ENCODE results near the gene SERPINA5.
"Not testable (repeated sequence)": the region's sequence is repeated elsewhere in the genome, so short reads cannot be mapped to it uniquely, and the experiment has no call there.

The SERPINA5 gene

GRCh38 chr14:94608966-94609365 lies 27.7 kb downstream of the SERPINA5 start:
- not testable (repeated sequence) for DNase-seq

GRCh38 chr14:94611179-94611578 lies 30.0 kb downstream of the SERPINA5 start:
- no peak for DNase-seq

GRCh38 chr14:94612174-94612573 lies 30.9 kb downstream of the SERPINA5 start, which contains the start of gene SERPINA3:
SERPINA3 (plus strand) TSS chr14:94612391; CDS start chr14:94614442, 2,051 bp downstream.
- no peak for DNase-seq

- DNase-seq, result no peak
Measured at GRCh38 chr14:94612580-94613554, 31.6 kb downstream of the SERPINA5 start.

- DNase-seq, result no peak
Measured at GRCh38 chr14:94613720-94614644, 32.8 kb downstream of the SERPINA5 start.

- DNase-seq, result no peak
Measured at GRCh38 chr14:94614802-94615201, 33.6 kb downstream of the SERPINA5 start.

- DNase-seq, result no peak
Measured at GRCh38 chr14:94615254-94615653, 34.0 kb downstream of the SERPINA5 start.

GRCh38 chr14:94615823-94616570 lies 34.8 kb downstream of the SERPINA5 start:
- DNase-seq, result no peak

GRCh38 chr14:94617366-94617941 lies 36.2 kb downstream of the SERPINA5 start:
- DNase-seq, result no peak

- no peak for DNase-seq
Measured at GRCh38 chr14:94617988-94618822, 37.0 kb downstream of the SERPINA5 start.

GRCh38 chr14:94619297-94619696 lies 38.1 kb downstream of the SERPINA5 start:
- DNase-seq, result no peak

- no peak for DNase-seq
Measured at GRCh38 chr14:94620597-94620996, 39.4 kb downstream of the SERPINA5 start.

GRCh38 chr14:94621358-94622134 lies 40.3 kb downstream of the SERPINA5 start:
- no peak for DNase-seq

- DNase-seq, result no peak
Measured at GRCh38 chr14:94622653-94623421, 41.6 kb downstream of the SERPINA5 start.

- no peak for DNase-seq
Measured at GRCh38 chr14:94623422-94623809, 42.2 kb downstream of the SERPINA5 start.

GRCh38 chr14:94623856-94624499 lies 42.8 kb downstream of the SERPINA5 start:
- DNase-seq, result no peak

GRCh38 chr14:94624537-94625352 lies 43.5 kb downstream of the SERPINA5 start:
- DNase-seq, result no peak

GRCh38 chr14:94625353-94625635 lies 44.1 kb downstream of the SERPINA5 start:
- DNase-seq, result no peak

Measured in NCI-H748 treated with DMSO at 0.1 percent for 48 hours (cell line).